GM19438 (cell line): ENCODE results near the gene RRH.

Source experiments
- ATAC-seq: cut with Tn5 transposase; IDR thresholded peaks from one replicate; pipeline ENCODE4 v1.9.1; 2021; ENCODE audit warnings: low read depth; ENCODE audit not compliant: unreplicated experiment

RRH gene

GRCh38 chr4:109879636-109880314 lies 52.0 kb downstream of the RRH start:
- no peak for ATAC-seq

GRCh38 chr4:109886303-109886702 lies 58.5 kb downstream of the RRH start:
- no peak for ATAC-seq

GRCh38 chr4:109887071-109887470 lies 59.3 kb downstream of the RRH start:
- ATAC-seq: no peak

GRCh38 chr4:109890076-109890475 lies 62.3 kb downstream of the RRH start:
- ATAC-seq: no peak
